Endodermal cell (in vitro differentiated cells): ENCODE results near the gene DCST2. TPM values are rescaled to one million over a fixed set of nuclear protein-coding genes. Genes with fewer than 3 reads are reported as not detected.

ENCODE experiments used
- DNase-seq: peaks from one replicate; pipeline ENCODE4 v3.0.0-alpha.2; 2017
- H3K27ac ChIP-seq: 2 replicates; pipeline ENCODE4 v1.5.1; 2013; ENCODE audit warnings: mild to moderate bottlenecking, low read depth, low read length, moderate library complexity
- H3K27me3 ChIP-seq: 2 replicates; pipeline ENCODE4 v1.6.1; 2013; ENCODE audit warnings: mild to moderate bottlenecking, low read length, moderate library complexity; ENCODE audit not compliant: insufficient read depth, control insufficient read depth, poor library complexity, severe bottlenecking
- H3K36me3 ChIP-seq: 2 replicates; pipeline ENCODE4 v1.7.0; 2013; ENCODE audit warnings: mild to moderate bottlenecking, low read length, moderate library complexity; ENCODE audit not compliant: control insufficient read depth, insufficient read depth
- H3K4me1 ChIP-seq: one replicate; pipeline ENCODE4 v1.7.0; 2013; ENCODE audit warnings: low read length; ENCODE audit not compliant: control insufficient read depth, insufficient read depth
- H3K4me3 ChIP-seq: 2 replicates; pipeline ENCODE4 v1.5.1; 2013; ENCODE audit warnings: mild to moderate bottlenecking, low read length, moderate library complexity
- H3K9ac ChIP-seq: 2 replicates; pipeline ENCODE4 v1.6.1; 2013; ENCODE audit warnings: mild to moderate bottlenecking, low read length, moderate library complexity; ENCODE audit not compliant: poor library complexity, severe bottlenecking; ENCODE audit errors: extremely low read depth
- H3K9me3 ChIP-seq: 2 replicates; pipeline ENCODE4 v1.6.1; 2013; ENCODE audit warnings: mild to moderate bottlenecking, low read length, moderate library complexity; ENCODE audit not compliant: control insufficient read depth
- H3K27ac Mint-ChIP-seq: 2 replicates; pipeline ENCODE4 v1.8.0; 2020; ENCODE audit warnings: mixed read lengths
- H3K27me3 Mint-ChIP-seq: 2 replicates; pipeline ENCODE4 v1.8.0; 2021; ENCODE audit warnings: mild to moderate bottlenecking, mixed read lengths; ENCODE audit not compliant: insufficient read depth
- H3K36me3 Mint-ChIP-seq: 2 replicates; pipeline ENCODE4 v1.8.0; 2020; ENCODE audit warnings: low read depth, mixed read lengths
- H3K4me1 Mint-ChIP-seq: 2 replicates; pipeline ENCODE4 v1.8.0; 2020; ENCODE audit warnings: mixed read lengths
- H3K4me3 Mint-ChIP-seq: 2 replicates; pipeline ENCODE4 v1.8.0; 2020; ENCODE audit warnings: mild to moderate bottlenecking, moderate library complexity, mixed read lengths
- H3K9me3 Mint-ChIP-seq: 2 replicates; pipeline ENCODE4 v1.8.0; 2020; ENCODE audit warnings: mild to moderate bottlenecking, mixed read lengths
- CTCF ChIP-seq: fragments of 200-600 bp; sonication (generic); conservative IDR thresholded peaks from 2 replicates; pipeline ENCODE4 v1.5.0; 2021; ENCODE audit warnings: antibody characterized with exemption, mild to moderate bottlenecking
- whole genome bisulfite sequencing, 2 experiments: methylation state at CpG; one replicate each; pipeline versions ENCODE4 v1.1.5 to v1.1.7; 2013; ENCODE audit warnings: missing lambda C conversion rate in 2 of 2, mixed read lengths in 1 of 2; ENCODE audit not compliant: insufficient coverage in 1 of 2, insufficient read length in 1 of 2; 5-methylcytosine and 5-hydroxymethylcytosine counted together
- total RNA-seq, 2 donors: library from RNA; stranded (reverse); fragmentation: NEBNext Ultra II Directional in 1 of 2; extraction: Animal tissue kit (Norgen Biotek cat#: 25700) in 1 of 2; gene quantifications; 2 replicates in 1 of 2; 3 replicates in 1 of 2; pipeline ENCODE4 v1.2.1, GENCODE V29; 2021

Gene DCST2
- total RNA-seq, 2 donors from 2014 or later: 0.44 to 2.0 TPM

GRCh38 chr1:155032886-155033285 lies 695 bp downstream of the DCST2 start:
- H3K27me3 ChIP-seq: no peaks in the 10 kb centered on the region
- no peaks in the 10 kb centered on the region for H3K36me3 Mint-ChIP-seq
- H3K4me3 Mint-ChIP-seq: no peak overlapping the region
- H3K27ac Mint-ChIP-seq: no peak overlapping the region
- no peak for TF ChIP-seq CTCF
- H3K27ac ChIP-seq: no peak overlapping the region
- 92% methylated on average over 10 to 12 of the region's 12 CpGs for WGBS, 2 experiments
- H3K4me1 Mint-ChIP-seq: no peaks in the 10 kb centered on the region
- no peaks in the 10 kb centered on the region for H3K9me3 Mint-ChIP-seq
- H3K36me3 ChIP-seq: no peaks in the 10 kb centered on the region
- DNase-seq: no peak
- no peaks in the 10 kb centered on the region for H3K4me1 ChIP-seq
- peaks cover 9% of the 10 kb centered on the region for H3K27me3 Mint-ChIP-seq
- H3K9ac ChIP-seq: no peak overlapping the region
- H3K9me3 ChIP-seq: no peaks in the 10 kb centered on the region
- H3K4me3 ChIP-seq: no peak overlapping the region

- H3K9me3 ChIP-seq: no peaks in the 10 kb centered on the region
- TF ChIP-seq CTCF: no peak
- Mint-ChIP-seq H3K27ac (no peak overlapping the region), H3K27me3 (peaks cover 9% of the 10 kb centered on the region), H3K9me3 (no peaks in the 10 kb centered on the region), H3K4me1 (no peaks in the 10 kb centered on the region), H3K4me3 (no peak overlapping the region), H3K36me3 (no peaks in the 10 kb centered on the region)
- no peak overlapping the region for H3K9ac ChIP-seq
- no peak overlapping the region for H3K27ac ChIP-seq
- no peaks in the 10 kb centered on the region for H3K27me3 ChIP-seq
- no peaks in the 10 kb centered on the region for H3K36me3 ChIP-seq
- DNase-seq: no peak
- H3K4me1 ChIP-seq: no peaks in the 10 kb centered on the region
- no peak overlapping the region for H3K4me3 ChIP-seq
- WGBS, 2 experiments: 93 to 94% methylated on average over 10 to 11 of the region's 11 CpGs
These were observed 2.7 kb downstream of the DCST2 start for GRCh38 chr1:155030899-155031298.

- Histone ChIP-seq H3K9ac (no peak overlapping the region), H3K4me3 (no peak overlapping the region), H3K4me1 (no peaks in the 10 kb centered on the region), H3K27me3 (no peaks in the 10 kb centered on the region), H3K27ac (no peak overlapping the region), H3K9me3 (no peaks in the 10 kb centered on the region), H3K36me3 (no peaks in the 10 kb centered on the region)
- no peak for DNase-seq
- 90 to 94% methylated on average over 11 to 15 of the region's 15 CpGs for WGBS, 2 experiments
- TF ChIP-seq CTCF: no peak
- Mint-ChIP-seq H3K36me3 (no peaks in the 10 kb centered on the region), H3K27me3 (peaks cover 9% of the 10 kb centered on the region), H3K4me1 (no peaks in the 10 kb centered on the region), H3K9me3 (no peaks in the 10 kb centered on the region), H3K4me3 (no peak overlapping the region), H3K27ac (no peak overlapping the region)
These were observed 3.3 kb downstream of the DCST2 start for GRCh38 chr1:155030243-155030795.
